Epithelial cell of prostate (primary cell): ENCODE data around the gene CATSPERZ.

ENCODE experiments used
- DNase-seq: peaks from one replicate; pipeline ENCODE4 v3.0.0-alpha.2; 2011; ENCODE audit warnings: low read depth, low spot score
- H3K27ac ChIP-seq: fragments of 450-650 bp; 2 replicates; pipeline ENCODE4 v1.5.1; 2017; ENCODE audit warnings: mild to moderate bottlenecking

Gene CATSPERZ

DNA sequence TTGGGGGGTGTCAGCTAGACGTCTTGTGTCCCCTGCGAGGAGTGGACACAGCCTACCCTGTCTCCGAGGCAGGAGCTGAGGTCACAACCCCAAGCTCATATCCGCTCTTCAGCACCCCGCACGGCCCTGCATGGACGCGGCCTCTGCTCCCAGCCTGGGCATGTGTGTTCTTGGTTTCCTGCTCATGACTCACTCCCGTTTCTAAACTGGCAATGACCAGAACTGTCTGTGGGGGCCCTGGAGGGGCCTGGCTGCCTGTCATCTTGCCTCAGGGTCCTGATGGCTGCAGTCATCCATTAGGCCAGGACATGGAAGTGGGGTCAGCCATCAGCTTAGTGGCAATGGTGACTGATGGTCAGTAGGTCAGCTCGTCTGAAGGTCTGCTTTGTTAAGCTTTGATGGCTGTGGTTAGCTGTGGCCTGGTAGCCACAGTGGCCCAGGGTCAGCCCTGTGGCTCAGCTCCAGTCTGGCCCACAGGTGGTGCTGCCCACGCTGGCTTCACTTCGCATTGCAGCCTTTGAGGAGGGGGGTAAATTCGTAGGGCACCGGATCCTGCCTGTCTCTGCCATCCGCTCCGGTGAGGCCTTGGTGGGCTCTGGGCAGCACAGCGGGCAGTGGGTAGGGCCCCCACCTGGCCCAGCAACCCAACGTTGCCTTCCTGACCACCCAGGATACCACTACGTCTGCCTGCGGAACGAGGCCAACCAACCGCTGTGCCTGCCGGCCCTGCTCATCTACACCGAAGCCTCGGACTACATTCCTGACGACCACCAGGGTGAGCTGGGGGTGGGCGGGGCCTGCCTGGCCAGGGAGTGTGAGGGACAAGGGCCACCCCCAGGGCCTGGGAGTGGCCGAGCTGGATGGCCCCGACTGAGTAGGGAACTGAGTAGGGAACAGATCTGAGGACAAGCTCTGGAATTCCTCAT lies 36.9 kb upstream of the CATSPERZ start:
- no peak overlapping the region for H3K27ac ChIP-seq
- no peak for DNase-seq

- no peak overlapping the region for H3K27ac ChIP-seq
- no peak for DNase-seq
Measured at GRCh38 chr11:64263947-64264317, 36.2 kb upstream of the CATSPERZ start.

- DNase-seq, result no peak
- H3K27ac ChIP-seq, result no peak overlapping the region
Measured at GRCh38 chr11:64264371-64264852, 35.7 kb upstream of the CATSPERZ start.

DNA sequence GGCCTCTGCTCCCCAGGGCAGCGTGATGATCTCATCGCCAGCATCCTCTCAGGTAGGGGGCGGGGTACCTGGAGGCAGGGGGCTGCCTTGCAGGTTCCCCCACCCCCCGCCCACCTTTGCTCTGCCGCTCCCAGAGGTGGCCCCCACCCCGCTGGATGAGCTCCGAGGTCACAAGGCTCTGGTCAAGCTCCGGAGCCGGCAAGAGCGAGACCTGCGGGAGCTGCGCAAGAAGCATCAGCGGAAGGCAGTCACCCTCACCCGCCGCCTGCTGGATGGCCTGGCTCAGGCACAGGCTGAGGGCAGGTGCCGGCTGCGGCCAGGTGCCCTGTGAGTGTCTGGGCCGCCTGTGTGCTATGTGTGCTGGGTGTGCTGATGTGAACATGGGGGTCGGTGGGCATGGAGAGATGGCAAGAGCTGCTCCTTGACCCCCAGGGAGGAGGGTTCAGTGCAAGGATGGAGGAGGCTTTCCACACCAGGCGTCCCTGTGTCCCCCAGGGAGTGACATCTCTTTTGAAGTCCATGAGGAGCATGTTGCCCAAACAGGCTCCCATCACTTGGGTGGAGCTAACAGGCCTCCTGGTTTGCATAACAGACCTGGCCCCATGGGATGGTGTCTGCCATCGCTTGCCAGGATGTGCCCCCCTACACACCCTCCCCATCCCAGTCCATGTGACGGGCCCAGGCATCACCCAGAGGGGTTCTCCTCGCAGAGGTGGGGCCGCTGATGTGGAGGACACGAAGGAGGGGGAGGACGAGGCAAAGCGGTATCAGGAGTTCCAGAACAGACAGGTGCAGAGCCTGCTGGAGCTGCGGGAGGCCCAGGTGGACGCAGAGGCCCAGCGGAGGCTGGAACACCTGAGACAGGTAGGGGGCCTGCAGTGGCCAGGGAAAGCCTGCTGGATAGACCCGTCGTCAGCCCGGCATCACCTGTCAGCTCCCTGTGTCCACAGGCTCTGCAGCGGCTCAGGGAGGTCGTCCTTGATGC lies 34.7 kb upstream of the CATSPERZ start:
- no peak for DNase-seq

GRCh38 chr11:64266339-64266738 lies 33.8 kb upstream of the CATSPERZ start:
- peak overlapping the region; percentile 97 for H3K27ac ChIP-seq
- DNase-seq, result no peak

More for the DNA sequence above, 34.7 kb upstream of the CATSPERZ start:
- H3K27ac ChIP-seq, result no peak overlapping the region

DNA sequence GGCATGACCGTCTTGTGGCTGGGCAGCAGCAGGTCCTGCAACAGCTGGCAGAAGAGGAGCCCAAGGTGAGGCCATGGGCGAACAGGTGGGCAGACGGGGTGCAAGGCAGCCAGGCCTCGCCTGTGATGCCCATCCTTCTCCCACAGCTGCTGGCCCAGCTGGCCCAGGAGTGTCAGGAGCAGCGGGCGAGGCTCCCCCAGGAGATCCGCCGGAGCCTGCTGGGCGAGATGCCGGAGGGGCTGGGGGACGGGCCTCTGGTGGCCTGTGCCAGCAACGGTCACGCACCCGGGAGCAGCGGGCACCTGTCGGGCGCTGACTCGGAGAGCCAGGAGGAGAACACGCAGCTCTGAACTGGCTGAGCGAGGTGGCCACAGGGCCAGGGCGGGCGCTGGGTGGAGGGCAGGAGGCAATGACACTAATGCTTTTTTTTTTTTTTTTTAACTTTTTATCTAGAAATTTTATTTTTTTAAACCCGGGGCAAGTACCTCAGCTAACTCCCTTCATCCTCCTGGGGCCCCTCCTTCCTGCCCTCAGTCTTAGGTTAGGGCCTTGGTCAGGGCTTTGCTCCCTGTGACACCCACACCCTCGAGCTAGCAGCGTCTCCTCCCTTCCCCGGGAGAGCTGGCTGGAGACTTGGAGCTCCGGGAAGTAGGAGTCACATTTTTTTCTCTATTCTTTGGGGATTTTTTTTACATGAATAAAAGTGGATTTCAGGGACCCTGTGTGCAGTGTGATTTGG lies 32.8 kb upstream of the CATSPERZ start:
- peak overlapping the region; percentile 97 for H3K27ac ChIP-seq
- DNase-seq, result no peak

DNA sequence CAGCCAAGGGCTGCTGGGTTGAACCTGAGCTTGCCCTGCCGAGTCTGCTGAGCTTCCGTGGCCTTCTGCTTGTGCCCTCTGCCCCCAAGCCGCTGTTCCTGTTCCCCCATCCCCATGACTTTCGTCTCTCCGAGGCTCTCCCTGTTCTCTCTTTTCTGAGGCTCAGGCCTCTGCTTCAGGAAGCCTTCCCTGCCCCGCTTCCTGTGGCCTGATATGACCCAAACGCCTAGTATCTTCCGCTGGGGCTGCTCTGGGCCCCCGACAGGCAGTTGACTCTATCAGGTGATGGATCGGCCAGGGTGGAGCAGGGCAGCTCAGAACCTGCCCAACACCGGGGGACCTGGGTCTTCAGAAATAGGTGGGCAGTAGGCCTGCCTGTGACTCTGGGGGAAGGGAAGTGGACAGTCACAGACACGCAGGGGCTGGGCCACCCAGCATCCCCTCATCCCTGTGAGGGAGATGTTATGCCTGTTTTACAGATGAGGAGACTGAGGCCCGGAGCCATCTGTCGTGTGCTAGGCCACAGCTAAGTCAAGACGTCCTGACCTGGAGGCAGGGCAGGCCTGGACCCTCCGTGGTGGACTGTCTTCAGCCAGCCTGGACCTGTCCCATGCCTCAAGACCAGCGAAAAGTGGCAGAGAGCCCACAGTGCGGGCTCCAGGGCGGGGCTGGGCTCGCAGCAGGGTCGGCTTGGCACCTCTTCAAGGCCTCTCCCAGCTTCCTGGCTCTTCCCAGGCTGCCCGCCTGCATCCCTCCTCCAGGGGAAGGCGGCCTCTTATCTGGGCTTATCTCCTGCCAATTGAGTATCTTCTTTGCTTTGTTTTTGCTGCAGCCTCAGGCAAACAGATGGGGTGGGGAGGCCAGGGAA lies 31.9 kb upstream of the CATSPERZ start:
- H3K27ac ChIP-seq, result peak overlapping the region; percentile 97
- no peak for DNase-seq

GRCh38 chr11:64268893-64269539 lies 31.1 kb upstream of the CATSPERZ start:
- peak overlapping the region; percentile 97 for H3K27ac ChIP-seq
- DNase-seq, result no peak

GRCh38 chr11:64269540-64270220 lies 30.5 kb upstream of the CATSPERZ start:
- peak overlapping the region; percentile 97 for H3K27ac ChIP-seq
- DNase-seq, result peak; percentile 99

- no peak overlapping the region for H3K27ac ChIP-seq
- DNase-seq, result no peak
Measured at GRCh38 chr11:64275031-64275800, 24.9 kb upstream of the CATSPERZ start.

DNA sequence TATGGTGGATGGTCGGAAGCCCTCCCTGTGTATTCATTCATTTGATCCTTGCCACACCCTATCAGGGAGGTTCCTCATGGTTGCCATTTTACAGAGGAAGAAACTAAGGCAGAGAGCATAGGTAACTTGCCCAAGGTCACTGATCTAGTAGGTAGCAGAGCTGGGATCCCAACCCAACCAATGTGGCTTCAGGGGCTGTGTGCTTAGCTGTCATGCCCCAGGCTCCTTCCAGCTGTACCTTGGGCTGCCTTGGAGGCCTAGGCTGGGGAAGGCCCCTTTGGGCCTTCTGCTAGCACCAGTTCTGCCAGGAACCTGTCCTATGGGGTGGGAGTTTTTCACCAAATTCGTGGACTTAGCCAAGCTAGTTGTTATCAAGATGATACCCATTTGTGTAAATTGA lies 24.3 kb upstream of the CATSPERZ start:
- DNase-seq, result no peak
- H3K27ac ChIP-seq, result peak overlapping the region; percentile 83

DNA sequence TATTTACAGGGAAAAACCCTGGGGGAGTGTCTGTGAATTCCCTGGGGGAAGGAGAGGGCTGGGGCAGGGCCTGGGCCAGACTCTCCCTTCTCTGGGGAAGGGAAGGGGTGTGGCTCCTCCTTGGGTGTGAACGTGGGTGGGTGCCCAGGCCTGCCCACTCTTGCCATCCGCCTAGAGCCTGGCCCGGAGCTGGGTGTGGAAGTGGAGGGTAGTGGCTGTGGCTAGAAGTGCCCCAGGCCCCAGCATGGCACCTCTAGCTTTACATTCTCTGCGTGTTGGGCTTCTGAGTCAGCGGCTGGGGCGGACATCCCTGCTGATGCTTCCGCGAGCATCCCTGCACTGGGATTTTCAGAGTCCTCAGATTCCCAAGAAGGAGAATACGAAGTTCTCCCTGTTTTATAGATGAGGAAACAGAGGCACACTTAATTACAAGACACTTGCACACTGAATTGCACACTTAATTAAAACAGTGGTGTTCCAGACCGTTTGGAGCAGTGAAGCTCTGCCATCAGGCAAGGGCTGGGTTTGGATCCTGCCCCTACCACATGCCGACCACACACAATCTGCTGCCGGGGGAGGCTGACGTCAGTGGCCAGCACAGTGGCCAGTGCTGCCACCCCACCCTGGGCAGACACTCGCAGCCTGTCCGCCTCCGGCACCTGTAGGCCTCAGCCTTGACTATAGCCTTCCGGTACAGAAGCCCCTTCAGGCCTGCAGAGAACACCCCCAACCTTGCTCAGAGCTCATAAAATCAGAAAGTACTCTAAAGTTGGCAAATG lies 23.3 kb upstream of the CATSPERZ start:
- peak; percentile 78 for DNase-seq
- peak overlapping the region; percentile 83 for H3K27ac ChIP-seq

DNA sequence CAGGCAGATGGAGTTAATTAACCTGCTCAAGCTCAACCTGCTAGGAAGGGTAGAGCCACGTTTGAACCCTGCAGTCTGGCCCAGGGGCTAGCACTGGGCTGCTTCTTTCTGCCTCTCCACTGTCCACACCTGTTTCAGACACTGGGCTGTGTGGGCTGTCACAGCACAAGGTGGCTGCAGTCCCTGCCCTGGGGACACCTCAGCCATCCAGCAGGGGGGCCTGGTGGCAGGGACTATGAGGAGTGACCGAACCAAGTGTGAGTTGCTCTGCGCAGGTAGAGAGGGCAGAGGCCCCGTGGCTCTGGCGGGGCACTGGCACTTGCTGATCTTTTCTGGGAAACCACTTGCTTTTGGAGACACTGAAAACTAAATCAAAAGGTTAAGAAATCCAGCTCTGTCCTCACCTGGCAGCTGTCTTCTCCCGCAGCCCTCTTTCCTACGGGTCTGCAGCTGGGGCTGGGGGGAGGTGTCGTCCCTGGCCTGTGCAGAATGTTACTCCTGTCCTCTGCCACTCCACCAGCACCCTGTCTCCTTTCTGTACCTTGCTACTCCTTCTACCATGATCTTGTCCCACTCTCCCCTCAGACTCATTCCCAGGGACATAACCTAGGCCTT lies 21.5 kb upstream of the CATSPERZ start:
- DNase-seq, result no peak
- peak overlapping the region; percentile 9 for H3K27ac ChIP-seq

DNA sequence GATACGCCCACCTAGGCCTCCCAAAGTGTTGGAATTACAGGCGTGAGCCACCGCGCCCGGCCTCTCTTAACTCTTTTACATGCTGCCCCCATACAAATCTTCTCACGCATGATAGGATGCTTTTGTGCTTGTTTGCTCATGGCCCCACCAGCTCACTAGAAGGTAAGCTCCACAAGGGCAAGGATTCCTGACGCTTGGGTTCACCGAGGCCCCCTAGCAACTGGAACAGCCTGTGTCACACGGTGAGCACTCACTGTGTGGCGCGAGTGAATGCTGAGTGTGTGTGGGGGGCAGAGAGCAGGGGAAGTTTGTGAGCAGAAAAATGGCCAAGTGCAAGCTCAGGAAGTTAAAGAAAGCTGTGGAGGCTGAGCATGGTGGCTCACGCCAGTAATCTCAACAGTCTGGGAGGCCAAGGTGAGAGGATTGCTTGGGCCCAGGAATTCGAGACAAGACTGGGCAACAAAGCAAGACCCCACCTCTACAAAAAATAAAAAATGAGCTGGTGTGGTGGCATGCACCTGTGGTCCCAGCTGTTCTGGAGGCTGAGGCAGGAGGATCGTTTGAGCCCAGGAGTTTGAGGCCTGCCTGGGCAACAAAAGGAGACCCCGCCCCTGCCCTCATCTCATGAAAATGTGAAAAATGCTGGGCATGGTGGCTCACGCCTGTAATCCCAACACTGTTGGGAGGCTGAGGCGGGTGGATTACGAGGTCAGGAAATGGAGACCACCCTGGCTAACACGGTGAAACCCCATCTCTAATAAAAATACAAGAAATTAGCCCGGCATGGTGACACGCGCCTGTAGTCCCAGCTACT lies 18.0 kb upstream of the CATSPERZ start:
- DNase-seq, result no peak
- no peak overlapping the region for H3K27ac ChIP-seq

GRCh38 chr11:64283092-64283491 lies 17.1 kb upstream of the CATSPERZ start:
- DNase-seq, result no peak
- no peak overlapping the region for H3K27ac ChIP-seq
